Heart left ventricle (tissue), 13 donors: Measurements from ENCODE around the gene ANKH.

Experiments
- POLR2A ChIP-seq, 2 donors: fragments of 450-650 bp; IDR thresholded peaks; one replicate each; pipeline ENCODE4 v1.6.1; 2017; ENCODE audit warnings: antibody characterized with exemption in 2 of 2, mild to moderate bottlenecking in 2 of 2, moderate library complexity in 2 of 2
- TF ChIP-seq, protein P1 (sequence below), 12 donors: fragments of 200-600 bp; sonication (generic) in 4 of 12; IDR thresholded peaks; one replicate each; pipeline versions ENCODE4 v1.5.0 to v1.8.0; 2018 to 2022; ENCODE audit warnings: antibody characterized with exemption in 12 of 12, mild to moderate bottlenecking in 5 of 12
- donor health status: ischemic (EF 13 %, LVEDD 7.1; RV severe dilation, severe dysfunction).
- donor health status: DM: no; HTN: yes; CAD: no.
- donor health status: DM: no; HTN: no; CAD: no.
- donor health status: ischemic (EF 25% LVEDD 6.9; RV normal size, moderate dysfunction).
- donor health status: ischemic (EF 25% LVEDD 5.7; RV mildly dilated, moderate dysfunction).
- donor health status: ischemic (EF 35%, LVEDD 5.7; RV mildly dilated, moderate dysfunction).
- donor health status: nonischemic (EF 11% LVEDD 7.7; RV severe dilation, severe dysfunction).
- donor health status: DM: yes; HTN: yes; CAD: no.
- donor health status: PGD.
- donor health status: ischemic (EF 29% LVEDD 5.4; RV normal size, mild dysfunction).
- donor health status: nonischemic (EF 23%, LVEDD 6.1; RV moderate dilation, normal function).

DNA sequence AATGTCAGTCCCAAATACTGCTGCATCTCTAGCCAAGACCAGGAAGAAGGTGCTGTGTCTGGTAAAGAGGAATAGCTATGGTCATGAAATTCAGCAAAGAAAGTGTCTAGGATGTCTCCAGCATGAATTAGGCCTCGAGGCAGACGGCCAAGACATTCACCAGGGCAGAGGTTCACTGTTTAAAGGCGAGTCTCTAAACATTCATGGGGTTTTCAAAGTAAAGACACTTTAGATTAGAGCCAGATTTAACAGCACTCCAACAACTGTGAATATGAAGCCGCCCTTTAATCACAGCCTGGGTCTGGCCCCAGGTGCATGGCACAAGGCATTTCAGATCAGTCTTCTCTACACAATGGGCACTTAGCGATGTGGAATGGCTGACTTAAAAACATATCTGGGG lies 95.0 kb downstream of the ANKH start:
- no peak for TF ChIP-seq POLR2A (IDR thresholded peaks at IDR 0.05)
- TF ChIP-seq, protein P1, sequence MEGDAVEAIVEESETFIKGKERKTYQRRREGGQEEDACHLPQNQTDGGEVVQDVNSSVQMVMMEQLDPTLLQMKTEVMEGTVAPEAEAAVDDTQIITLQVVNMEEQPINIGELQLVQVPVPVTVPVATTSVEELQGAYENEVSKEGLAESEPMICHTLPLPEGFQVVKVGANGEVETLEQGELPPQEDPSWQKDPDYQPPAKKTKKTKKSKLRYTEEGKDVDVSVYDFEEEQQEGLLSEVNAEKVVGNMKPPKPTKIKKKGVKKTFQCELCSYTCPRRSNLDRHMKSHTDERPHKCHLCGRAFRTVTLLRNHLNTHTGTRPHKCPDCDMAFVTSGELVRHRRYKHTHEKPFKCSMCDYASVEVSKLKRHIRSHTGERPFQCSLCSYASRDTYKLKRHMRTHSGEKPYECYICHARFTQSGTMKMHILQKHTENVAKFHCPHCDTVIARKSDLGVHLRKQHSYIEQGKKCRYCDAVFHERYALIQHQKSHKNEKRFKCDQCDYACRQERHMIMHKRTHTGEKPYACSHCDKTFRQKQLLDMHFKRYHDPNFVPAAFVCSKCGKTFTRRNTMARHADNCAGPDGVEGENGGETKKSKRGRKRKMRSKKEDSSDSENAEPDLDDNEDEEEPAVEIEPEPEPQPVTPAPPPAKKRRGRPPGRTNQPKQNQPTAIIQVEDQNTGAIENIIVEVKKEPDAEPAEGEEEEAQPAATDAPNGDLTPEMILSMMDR (IDR thresholded peaks at IDR 0.05), result no peak
